Hematopoietic multipotent progenitor cell treated with erythropoietin and hydrocortisone succinate and interleukin-3 and kit ligand, for 8 days (in vitro differentiated cells): ENCODE data around the gene BARHL1.

Experiments
- DNase-seq: peaks from one replicate; pipeline ENCODE4 v3.0.0-alpha.2; 2015

The BARHL1 gene

GRCh38 chr9:132626285-132626684 lies 43.9 kb downstream of the BARHL1 start:
- no peak for DNase-seq

DNA sequence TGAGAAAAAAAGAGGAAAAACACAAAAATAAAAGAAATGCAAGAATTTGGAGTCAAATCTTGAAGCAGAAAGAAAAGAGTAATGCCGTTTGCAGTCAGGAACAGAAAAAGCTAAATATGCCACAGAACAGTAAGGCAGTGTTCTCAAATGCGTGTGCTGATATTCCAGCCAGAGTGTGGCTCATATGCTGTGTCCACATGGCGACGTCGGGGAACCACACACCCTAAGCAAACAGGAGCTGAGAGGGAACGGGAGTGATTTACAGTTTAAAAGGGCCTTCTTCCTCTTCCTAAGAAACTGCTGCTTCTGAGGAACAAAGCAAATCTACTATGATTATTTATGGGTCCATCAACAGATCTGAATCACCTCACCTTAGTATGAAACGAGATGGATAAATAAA lies 44.7 kb downstream of the BARHL1 start:
- no peak for DNase-seq

DNA sequence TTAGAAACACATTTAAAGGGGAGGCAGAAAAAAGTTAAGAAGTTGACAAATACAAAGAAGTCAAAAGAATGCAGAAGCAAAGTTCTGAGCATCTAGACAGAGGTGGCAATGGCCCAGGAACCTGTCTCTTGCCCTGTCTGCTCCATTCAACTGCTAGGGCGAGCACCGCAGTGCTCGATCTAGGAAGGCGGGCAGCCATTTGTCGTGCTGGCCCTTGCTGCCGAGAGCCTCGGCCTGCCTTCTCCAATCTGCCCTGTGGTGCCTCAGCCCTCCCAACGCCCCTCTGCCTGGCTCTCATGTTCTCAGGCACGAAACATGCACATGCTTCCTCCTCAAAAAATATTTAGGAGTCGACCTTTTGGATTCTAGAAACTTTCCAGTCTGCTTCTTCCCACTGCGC lies 45.2 kb downstream of the BARHL1 start:
- no peak for DNase-seq

DNA sequence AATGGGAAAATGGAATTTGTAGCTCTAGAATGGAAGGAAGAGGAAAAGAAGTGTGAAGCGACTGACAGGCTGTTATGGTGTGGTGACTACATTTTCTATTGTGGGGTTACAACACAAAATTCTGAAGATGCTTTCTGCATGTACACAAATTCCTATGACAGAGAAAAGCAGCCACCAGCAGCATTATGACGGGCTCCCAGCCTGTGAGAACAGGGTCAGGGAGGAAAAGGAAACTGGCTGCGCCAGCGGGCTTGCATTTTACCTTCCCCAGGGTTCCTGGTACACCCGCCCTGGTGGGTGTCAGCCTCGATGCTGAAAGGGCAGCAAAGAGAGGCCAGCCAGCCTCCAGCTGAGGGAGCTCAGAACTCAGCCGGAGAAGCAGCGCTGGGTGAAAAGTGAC lies 46.3 kb downstream of the BARHL1 start:
- no peak for DNase-seq

DNA sequence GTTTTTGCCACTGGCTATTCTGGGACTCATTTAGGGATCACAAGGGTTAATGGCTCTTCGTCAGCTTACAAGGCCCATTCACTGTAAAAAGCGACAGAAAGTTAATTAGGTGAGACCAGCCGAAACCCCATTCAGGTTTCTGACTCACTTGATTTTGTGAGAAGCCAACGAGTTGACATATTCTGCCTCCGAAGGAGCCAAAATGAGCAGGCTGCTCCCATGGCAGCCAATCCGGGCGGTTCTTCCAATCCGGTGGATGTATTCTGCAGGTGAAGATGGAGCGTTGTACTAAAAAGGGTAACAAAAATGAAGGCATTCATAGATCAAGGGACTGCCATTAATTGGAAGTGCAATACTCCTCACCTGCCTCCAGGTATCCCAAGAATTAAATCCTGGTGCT lies 47.7 kb downstream of the BARHL1 start:
- DNase-seq, result no peak

- DNase-seq, result no peak
These were observed 48.4 kb downstream of the BARHL1 start for GRCh38 chr9:132630811-132631210.

DNA sequence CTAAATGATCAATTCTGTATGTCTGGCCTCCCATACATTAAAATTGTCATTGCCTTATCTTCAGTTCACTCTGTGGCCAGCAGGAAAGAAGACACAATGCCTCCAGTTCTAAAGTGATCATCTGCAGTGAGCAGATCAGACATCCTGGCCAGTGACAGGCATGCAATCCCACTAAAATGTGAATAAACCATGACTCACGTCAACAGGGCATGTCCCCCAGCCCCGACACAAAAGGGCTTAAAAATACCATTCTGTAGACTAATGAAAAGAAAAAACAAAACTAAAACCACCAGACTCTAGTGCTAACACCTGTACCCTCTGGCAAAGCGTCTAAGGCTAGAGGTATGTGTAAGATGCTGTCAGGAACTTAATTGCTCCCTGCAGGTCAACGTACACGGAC lies 48.9 kb downstream of the BARHL1 start:
- no peak for DNase-seq

- DNase-seq, result peak; percentile 66
These were observed 49.3 kb downstream of the BARHL1 start for GRCh38 chr9:132631685-132632084.

- no peak for DNase-seq
These were observed 50.2 kb downstream of the BARHL1 start for GRCh38 chr9:132632413-132633129.

- no peak for DNase-seq
These were observed 51.9 kb downstream of the BARHL1 start for GRCh38 chr9:132634327-132634726.

DNA sequence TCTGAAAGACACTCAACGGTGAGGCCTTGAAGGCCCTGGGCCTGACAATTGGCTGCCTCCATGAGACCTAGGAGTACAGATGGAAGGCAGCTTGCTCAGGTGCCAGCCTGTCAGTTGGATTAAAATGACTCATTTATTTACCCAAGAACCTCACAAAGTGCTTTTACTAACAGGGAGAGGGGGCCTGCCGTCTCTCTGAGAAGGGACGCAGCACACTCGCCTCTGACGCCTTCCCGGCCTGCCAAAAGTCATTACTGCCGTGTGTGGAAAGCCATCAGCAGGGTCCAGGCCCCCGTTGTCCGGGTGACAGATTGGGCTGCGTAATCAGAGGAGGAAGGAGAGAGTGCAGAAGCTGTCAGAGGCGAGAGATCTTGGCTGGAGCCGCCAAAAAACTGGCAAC lies 54.9 kb downstream of the BARHL1 start:
- no peak for DNase-seq

- DNase-seq, result no peak
These were observed 55.4 kb downstream of the BARHL1 start for GRCh38 chr9:132637801-132638200.

GRCh38 chr9:132638240-132638639 lies 55.8 kb downstream of the BARHL1 start:
- DNase-seq, result no peak

DNA sequence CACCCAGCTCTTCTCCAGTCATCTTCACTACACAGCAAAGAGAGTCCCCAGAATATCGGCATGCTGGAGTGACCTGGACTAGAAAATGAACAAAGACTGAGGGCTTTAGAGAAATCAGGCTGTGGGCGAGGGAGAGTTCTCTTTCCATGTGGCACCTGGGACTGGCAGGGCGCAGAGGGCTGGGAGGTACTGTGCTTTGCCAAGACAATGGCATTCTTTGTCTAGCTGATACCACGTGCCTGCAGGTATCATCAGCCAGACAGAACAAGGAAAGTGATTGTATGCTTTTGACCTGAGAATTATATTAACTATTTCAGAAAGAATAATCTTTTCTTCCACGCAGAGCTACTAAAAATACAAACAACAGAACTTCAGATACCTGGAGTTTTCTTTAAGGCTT lies 56.9 kb downstream of the BARHL1 start:
- no peak for DNase-seq
